ENCODE data around the gene CATSPER3. TPM values are rescaled to one million over a fixed set of nuclear protein-coding genes. Genes with fewer than 3 reads are reported as not detected.
"Not testable (repeated sequence)": the region's sequence is repeated elsewhere in the genome, so short reads cannot be mapped to it uniquely, and the experiment has no call there.

Gene CATSPER3
- total RNA-seq, 1 experiment from 2014 or later: 1.1 TPM

GRCh38 chr5:134965271-134965825 lies 2.4 kb upstream of the CATSPER3 start:
- DNase-seq (ENCODE audit: low read depth): no peak
- in situ Hi-C loops (cut with HindIII; ENCODE audit: low pct_unique_long_range_greater_than_20kb, low sequenced_read_pairs): no loop called here

DNA sequence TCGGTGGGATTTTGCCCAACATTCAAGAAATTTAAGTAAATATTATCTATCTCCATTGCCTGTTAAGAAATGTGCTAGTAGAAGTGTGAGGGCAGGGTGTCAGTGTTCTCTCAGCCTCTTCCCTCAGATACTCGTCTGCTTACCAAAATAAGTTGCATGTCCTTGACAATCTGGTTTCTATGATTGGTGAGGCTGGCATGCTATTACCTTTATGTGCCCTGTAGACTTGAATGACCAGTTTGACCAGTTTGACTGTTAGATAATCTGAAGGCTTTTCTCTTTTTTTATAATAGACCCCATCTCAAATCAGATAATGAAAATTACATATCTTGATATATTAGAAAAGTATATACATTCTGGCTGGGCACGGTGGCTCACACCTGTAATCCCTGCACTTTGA lies 348 bp downstream of the CATSPER3 start:
- in situ Hi-C loops (cut with HindIII; ENCODE audit: low pct_unique_long_range_greater_than_20kb, low sequenced_read_pairs): no loop called here
- DNase-seq (ENCODE audit: low read depth): no peak

GRCh38 chr5:134969166-134969565 lies 1.5 kb downstream of the CATSPER3 start:
- DNase-seq (ENCODE audit: low read depth): no peak
- in situ Hi-C loops (cut with HindIII; ENCODE audit: low pct_unique_long_range_greater_than_20kb, low sequenced_read_pairs): no loop called here

DNA sequence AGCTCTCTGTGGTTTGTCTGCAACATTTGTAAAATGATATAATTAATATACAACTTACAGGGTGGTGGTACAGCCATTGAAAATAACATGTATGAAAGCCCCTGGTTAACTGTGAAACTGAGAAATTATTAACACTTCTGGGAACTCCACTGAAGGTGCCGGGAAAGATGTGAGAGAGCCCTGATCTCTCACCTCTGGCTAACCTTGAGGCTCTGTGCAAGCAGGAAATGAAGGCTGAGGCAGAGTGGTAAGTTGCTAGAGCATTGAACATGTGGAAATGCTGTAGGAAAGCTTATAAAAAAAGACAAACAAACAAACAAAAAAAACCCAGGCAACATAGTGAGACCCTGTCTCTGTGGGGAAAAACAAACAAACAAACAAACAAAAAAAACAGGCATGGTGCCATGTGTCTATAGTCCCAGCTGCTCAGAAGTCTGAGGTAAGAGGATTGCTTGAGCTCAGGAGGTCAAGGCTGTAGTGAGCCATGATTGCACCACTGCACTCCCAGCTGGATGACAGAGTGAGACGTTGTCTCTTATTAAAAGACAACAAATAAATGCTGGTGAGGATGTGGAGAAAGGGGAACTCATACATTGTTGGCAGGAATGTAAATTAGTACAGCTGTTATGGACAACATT lies 7.5 kb downstream of the CATSPER3 start:
- in situ Hi-C loops (cut with HindIII; ENCODE audit: low pct_unique_long_range_greater_than_20kb, low sequenced_read_pairs): no loop called here
- DNase-seq (ENCODE audit: low read depth): no peak

DNA sequence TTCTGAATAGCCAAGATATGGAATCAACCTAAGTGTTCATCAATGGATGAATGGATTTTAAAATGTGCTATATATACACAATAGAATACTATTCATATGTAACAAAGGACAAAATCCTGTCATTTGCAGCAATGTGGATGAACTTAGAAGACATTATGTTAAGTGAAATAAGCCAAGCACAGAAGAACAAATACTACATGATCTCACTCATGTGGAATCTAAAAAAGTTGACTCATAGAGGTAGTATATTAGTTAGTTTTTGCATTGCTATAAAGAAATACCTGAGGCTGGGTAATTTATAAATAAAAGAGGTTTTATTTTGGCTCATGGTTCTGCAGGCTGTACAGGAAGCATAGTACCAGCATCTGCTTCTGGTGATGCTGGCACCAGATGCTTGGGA lies 8.1 kb downstream of the CATSPER3 start:
- no peak for DNase-seq (ENCODE audit: low read depth)
- in situ Hi-C loops (cut with HindIII; ENCODE audit: low pct_unique_long_range_greater_than_20kb, low sequenced_read_pairs): no loop called here

DNA sequence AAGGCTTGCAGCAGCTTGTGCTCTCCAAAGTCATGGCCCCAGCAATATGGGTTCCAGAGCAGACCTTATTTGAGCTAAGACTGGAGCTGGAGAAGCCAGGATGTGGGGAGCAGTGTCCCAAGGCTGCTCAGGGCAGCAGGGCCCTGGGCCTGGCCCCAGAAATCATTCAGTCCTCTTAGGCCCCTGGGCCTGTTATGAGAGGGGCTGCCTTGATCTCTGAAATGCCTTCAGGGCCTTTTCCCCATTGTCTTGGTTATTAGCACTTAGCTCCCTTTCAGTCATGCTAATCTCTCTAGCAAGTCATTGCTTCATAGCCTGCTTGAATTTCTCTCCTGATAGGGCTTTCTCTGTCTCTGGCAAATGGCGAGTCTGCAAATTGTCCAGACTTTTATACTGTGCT lies 9.1 kb downstream of the CATSPER3 start:
- in situ Hi-C loops (cut with HindIII; ENCODE audit: low pct_unique_long_range_greater_than_20kb, low sequenced_read_pairs): no loop called here
- DNase-seq (ENCODE audit: low read depth): no peak

- in situ Hi-C loops (cut with HindIII; ENCODE audit: low pct_unique_long_range_greater_than_20kb, low sequenced_read_pairs): no loop called here
- no peak for DNase-seq (ENCODE audit: low read depth)
Observed at GRCh38 chr5:134979416-134979815, 11.7 kb downstream of the CATSPER3 start.

DNA sequence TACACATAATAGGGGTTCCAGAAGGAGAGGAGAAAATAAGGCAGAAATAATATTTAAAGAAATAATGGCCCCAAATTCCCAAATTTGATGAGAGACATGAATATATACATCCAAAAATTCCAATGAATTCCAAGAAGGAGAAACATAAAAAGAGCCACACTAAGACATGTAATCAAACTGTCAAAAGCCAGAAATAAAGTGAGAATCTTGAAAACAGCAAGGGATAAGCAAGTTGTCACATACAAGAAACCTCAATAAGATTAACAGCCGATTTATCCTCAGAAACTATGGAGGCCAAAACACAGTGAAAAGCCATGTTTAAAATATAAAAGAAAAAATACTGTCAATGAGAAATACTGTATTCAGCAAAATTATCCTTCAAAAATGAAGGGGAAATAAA lies 14.5 kb downstream of the CATSPER3 start:
- in situ Hi-C loops (cut with HindIII; ENCODE audit: low pct_unique_long_range_greater_than_20kb, low sequenced_read_pairs): no loop called here
- DNase-seq (ENCODE audit: low read depth): peak; percentile 4

DNA sequence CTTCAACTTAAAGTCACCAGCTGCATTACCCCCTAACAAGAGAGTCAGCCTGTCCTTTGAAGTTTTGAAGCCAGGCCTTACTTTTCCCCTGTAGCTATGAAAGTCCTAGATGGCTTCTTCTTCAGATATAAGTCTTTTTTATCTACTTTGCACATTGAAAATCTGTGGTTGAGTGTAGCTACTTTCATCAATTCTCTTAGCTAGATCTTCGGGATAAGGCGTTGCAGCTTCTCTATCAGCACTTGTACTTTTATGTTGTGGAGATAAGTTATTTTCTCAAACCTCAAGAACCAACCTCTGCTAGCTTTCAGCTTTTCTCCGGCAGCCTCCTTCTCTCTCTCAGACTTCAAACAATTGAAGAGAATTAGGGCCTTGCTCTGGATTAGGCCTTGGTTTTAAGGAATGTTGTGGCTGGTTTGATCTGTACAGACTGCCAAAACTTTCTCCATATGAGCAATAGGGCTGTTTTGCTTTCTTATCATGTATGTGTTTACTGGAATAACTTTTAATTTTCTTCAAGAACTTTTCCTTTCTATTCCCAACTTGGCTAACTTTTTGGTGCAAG lies 21.6 kb downstream of the CATSPER3 start:
- DNase-seq (ENCODE audit: low read depth): no peak
- in situ Hi-C loops (cut with HindIII; ENCODE audit: low pct_unique_long_range_greater_than_20kb, low sequenced_read_pairs): no loop called here

GRCh38 chr5:134990183-134990582 lies 22.5 kb downstream of the CATSPER3 start:
- DNase-seq (ENCODE audit: low read depth); in situ Hi-C loops (cut with HindIII; ENCODE audit: low pct_unique_long_range_greater_than_20kb, low sequenced_read_pairs): not testable (repeated sequence)

DNA sequence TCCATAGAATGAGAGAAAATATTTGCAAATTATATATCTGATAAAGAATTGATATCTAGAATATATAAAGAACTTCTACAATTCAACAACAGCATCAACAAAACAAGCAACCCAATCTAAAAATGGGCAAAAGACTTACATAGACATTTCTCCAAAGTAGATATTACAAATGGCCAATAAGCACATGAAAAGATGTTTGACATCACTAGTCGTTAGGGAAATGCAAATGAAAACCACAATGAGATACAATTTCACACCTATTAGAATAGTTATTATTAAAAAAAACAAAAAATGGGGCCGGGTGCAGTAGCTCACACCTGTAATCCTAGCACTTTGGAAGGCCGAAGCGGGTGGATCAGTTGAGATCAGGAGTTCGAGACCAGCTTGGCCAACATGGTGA lies 24.4 kb downstream of the CATSPER3 start:
- no peak for DNase-seq (ENCODE audit: low read depth)
- in situ Hi-C loops (cut with HindIII; ENCODE audit: low pct_unique_long_range_greater_than_20kb, low sequenced_read_pairs): no loop called here

DNA sequence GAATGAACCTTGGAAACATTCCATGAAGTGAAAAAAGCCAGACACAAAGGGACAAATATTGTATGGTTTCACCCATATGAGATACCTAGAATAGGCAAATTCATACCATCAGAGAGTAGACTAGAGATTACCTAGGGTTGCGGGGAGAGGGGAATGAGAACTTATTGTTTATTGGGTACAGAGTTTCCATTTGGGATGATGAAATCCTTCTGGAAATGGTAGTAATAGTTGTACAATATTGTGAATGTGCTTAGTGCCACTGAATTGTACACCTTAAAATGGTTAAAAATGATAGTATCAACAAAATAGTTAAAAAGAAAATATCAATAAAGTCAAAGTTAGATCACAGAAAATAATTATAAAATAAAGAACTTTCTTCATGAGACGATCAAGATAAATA lies 25.5 kb downstream of the CATSPER3 start:
- no peak for DNase-seq (ENCODE audit: low read depth)
- in situ Hi-C loops (cut with HindIII; ENCODE audit: low pct_unique_long_range_greater_than_20kb, low sequenced_read_pairs): no loop called here

GRCh38 chr5:134994560-134995156 lies 27.0 kb downstream of the CATSPER3 start:
- in situ Hi-C loops (cut with HindIII; ENCODE audit: low pct_unique_long_range_greater_than_20kb, low sequenced_read_pairs): no loop called here
- DNase-seq (ENCODE audit: low read depth): no peak

DNA sequence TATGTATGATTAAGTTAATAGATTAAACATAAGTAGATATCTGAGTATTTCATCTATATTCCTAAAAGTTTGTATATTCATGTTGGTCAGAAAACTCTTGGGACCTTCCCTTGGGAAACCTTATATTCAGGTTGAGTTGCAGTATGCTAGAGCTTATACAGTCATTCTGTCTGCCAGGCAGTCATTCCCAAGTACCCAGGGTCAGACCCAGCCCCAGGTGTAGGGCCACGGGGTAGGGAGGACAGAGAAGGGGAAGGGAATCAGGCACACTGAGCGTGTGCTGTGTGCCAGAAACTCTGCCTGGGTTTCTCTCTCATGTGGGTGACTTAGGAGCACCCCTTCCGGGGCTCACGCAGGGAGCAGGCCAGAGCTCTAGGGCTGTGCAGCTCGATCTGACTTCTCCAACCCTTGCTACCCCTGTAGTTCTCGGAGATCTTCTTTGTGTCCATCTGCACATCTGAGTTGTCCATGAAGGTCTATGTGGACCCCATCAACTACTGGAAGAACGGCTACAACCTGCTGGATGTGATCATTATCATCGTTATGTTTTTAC lies 28.2 kb downstream of the CATSPER3 start:
- no peak for DNase-seq (ENCODE audit: low read depth)
- in situ Hi-C loops (cut with HindIII; ENCODE audit: low pct_unique_long_range_greater_than_20kb, low sequenced_read_pairs): no loop called here

DNA sequence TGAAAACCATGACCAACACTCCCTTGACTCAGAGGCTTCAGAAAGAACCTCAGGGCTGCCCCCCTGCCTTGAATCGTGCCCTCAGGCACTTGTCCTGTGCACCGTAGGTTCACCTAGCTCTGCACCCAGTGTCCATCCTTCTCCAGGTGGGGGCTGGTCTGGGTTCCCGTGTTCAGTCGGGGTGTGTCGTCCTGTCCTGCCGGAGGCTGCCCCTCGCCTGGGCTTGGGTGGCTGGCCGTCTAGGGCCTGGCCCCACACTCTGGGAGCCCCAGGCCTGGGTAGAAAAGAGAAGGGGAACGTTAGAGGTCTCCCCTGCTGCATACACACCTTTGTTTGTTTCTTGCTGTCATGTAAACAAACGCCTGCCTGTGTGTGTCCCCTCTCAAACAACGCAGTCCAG lies 29.3 kb downstream of the CATSPER3 start:
- in situ Hi-C loops (cut with HindIII; ENCODE audit: low pct_unique_long_range_greater_than_20kb, low sequenced_read_pairs): no loop called here
- no peak for DNase-seq (ENCODE audit: low read depth)

DNA sequence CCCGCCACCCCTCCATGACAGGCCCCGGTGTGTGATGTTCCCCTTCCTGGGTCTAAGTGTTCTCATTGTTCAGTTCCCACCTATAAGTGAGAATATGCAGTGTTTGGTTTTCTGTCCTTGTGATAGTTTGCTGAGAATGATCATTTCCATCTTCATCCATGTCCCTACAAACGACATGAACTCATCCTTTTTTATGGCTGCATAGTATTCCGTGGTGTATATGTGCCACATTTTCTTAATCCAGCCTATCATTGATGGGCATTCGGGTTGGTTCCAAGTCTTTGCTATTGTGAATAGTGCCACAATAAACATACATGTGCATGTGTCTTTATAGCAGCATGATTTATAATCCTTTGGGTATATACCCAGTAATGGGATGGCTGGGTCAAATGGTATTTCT lies 30.4 kb downstream of the CATSPER3 start:
- in situ Hi-C loops (cut with HindIII; ENCODE audit: low pct_unique_long_range_greater_than_20kb, low sequenced_read_pairs); DNase-seq (ENCODE audit: low read depth): not testable (repeated sequence)

DNA sequence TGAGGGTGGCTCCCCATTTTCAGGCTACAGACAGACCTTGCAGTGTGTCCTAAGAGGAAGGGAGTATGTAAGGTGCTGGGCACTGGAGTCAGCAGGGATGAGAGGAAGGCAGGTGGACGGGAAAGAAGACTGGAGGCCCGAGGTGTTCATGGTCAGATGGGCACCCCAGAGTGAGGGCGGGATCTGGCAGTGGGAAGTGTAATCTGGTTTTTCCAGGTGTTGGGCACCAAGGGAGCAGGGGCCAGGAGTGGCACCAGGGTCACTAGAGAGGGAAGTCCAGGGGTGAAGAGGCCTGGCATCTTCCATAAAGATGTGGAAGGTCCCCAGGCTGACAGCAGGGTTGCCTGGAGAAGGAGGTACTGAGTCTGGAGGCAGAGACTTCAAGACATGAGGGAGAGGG lies 36.7 kb downstream of the CATSPER3 start:
- in situ Hi-C loops (cut with HindIII; ENCODE audit: low pct_unique_long_range_greater_than_20kb, low sequenced_read_pairs): no loop called here
- DNase-seq (ENCODE audit: low read depth): no peak

- in situ Hi-C loops (cut with HindIII; ENCODE audit: low pct_unique_long_range_greater_than_20kb, low sequenced_read_pairs): no loop called here
- DNase-seq (ENCODE audit: low read depth): no peak
Observed at GRCh38 chr5:135005076-135005475, 37.4 kb downstream of the CATSPER3 start.

DNA sequence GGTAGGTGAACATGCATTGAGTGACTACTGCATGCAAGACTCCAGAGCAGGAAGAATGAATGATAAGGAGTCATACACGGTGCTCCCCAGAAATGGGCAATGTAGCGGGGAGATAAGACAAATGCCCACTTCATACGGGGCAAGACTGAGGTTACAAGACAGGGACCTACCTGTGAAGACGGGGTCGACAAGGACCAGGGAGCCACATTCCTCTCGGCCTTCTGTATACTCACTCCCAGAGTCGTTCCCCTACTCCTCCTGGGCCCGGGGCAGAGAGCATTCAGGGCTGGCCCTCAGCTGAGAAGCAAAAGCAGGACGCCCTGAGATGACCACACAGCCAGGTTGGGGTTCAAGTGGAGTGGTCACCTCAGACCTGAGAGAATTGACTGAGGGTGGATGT lies 39.6 kb downstream of the CATSPER3 start:
- no peak for DNase-seq (ENCODE audit: low read depth)
- in situ Hi-C loops (cut with HindIII; ENCODE audit: low pct_unique_long_range_greater_than_20kb, low sequenced_read_pairs): no loop called here

Data from Caki2 (cell line).